22Rv1 (cell line): ENCODE measurements around the gene OR2V2.

Experiments used
- CTCF ChIP-seq: fragments of 450-650 bp; IDR thresholded peaks from 2 replicates; pipeline ENCODE4 v1.5.1; 2017; ENCODE audit warnings: mild to moderate bottlenecking
- ZFX ChIP-seq: fragments of 450-650 bp; IDR thresholded peaks from 2 replicates; pipeline ENCODE4 v1.6.1; 2017; ENCODE audit warnings: antibody characterized with exemption, borderline replicate concordance

DNA sequence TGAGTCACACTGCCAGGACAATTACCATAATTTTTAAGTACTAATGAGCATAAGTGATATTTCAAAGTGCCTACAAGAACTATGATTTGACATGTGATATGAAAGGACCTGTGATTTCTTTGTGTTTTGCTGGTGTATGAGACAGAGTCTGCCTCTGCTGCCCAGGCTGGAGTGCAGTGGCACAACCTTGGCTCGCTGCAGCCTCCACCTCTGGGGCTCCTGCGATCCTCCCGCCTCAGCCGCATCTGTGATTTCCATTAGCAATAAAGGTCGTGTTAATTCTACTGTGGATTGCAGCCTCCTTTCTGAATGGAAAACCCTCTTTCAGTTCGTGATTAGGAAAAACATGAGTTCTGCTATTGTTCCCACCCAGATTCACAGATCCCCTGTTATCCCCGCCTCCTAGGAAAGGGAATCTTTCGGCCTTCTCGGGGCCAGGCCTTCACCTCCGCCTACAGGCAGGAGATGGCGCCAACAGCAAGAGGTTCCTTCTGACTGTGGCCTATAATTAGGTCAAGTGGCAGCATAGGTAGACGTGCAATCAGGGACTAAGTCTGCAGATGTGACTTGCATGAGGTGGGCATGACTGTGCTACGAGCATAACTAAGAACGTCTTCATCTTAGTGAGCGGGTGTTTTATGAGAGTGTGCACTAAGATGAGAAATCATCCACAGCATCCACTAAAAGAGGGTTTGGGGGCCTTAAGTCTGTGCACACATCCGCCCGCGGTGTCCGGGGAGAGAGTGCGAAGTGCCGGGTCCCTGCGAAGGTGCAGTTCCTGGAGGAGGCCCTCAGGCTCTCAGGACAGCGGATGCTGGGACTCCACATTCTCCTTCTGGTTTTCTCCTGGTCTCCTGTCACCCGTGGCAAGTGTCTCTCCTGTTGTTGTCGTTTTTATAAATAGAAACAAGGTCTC, 34.5 kb downstream of the OR2V2 start:
- TF ChIP-seq CTCF (peak; percentile 82), ZFX (no peak)
